ENCODE data around the gene PABPC3.

GRCh38 chr13:25109341-25109740, 13.4 kb downstream of the PABPC3 start:
- TF ChIP-seq POLR2A (IDR thresholded peaks at IDR 0.05): no peak
- no peak for TF ChIP-seq CTCF (IDR thresholded peaks at IDR 0.05)
